Measurements from ENCODE around the gene ACO1.
"Not testable (repeated sequence)": the region's sequence is repeated elsewhere in the genome, so short reads cannot be mapped to it uniquely, and the experiment has no call there.

ACO1 gene

DNA sequence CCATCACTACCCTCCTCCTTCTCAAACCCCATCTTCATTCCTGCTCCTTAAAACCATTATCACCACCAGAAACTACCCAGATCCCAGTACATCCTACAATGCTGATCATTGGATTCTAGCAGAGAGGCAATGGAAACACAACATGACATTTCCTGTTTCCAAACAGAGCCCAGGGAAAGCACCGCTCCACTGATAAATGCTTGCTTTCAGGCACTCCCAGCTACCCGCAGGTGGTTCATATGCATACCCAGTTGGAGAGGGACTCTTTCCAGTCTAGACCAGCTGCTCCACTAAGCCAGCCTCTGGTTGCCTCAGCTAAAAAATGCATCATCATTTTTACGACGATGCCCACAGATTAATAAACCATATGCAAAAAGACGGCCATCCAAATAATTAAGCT, 39.2 kb upstream of the ACO1 start:
- no peak for DNase-seq
- H3K27me3 ChIP-seq, result no peaks in the 10 kb centered on the region
- intact Hi-C loops (cut with DNase I; ENCODE audit: low total_unique reads), result no loop called here
- H3K4me1 ChIP-seq, result no peaks in the 10 kb centered on the region
- no peaks in the 10 kb centered on the region for H3K9me3 ChIP-seq
- no peaks in the 10 kb centered on the region for H3K36me3 ChIP-seq
- H3K27ac ChIP-seq, result no peak overlapping the region
- TF ChIP-seq, protein P1, sequence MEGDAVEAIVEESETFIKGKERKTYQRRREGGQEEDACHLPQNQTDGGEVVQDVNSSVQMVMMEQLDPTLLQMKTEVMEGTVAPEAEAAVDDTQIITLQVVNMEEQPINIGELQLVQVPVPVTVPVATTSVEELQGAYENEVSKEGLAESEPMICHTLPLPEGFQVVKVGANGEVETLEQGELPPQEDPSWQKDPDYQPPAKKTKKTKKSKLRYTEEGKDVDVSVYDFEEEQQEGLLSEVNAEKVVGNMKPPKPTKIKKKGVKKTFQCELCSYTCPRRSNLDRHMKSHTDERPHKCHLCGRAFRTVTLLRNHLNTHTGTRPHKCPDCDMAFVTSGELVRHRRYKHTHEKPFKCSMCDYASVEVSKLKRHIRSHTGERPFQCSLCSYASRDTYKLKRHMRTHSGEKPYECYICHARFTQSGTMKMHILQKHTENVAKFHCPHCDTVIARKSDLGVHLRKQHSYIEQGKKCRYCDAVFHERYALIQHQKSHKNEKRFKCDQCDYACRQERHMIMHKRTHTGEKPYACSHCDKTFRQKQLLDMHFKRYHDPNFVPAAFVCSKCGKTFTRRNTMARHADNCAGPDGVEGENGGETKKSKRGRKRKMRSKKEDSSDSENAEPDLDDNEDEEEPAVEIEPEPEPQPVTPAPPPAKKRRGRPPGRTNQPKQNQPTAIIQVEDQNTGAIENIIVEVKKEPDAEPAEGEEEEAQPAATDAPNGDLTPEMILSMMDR (IDR thresholded peaks at IDR 0.05), result no peak
- H3K4me3 ChIP-seq, result no peak overlapping the region

DNA sequence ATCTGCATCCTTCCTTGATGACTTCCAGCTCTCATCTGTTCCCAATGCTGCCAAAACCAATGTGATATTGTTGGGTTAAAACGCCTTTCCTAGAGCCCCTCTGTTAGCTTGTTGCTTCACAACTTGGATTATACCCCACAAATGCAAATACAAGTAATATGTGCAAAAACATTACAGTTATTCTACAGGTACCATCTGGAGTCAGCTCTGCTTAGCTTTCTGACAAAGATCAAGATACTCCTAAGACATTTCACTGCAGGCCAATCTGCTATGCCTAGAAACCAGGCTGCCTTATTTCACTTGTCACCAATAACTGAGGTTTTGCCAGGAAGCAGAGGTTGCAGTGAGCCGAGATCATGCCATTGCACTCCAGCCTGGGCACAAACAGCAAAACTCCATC, 36.9 kb upstream of the ACO1 start:
- H3K4me1 ChIP-seq, result no peaks in the 10 kb centered on the region
- no peaks in the 10 kb centered on the region for H3K36me3 ChIP-seq
- H3K4me3 ChIP-seq, result no peak overlapping the region
- H3K27me3 ChIP-seq, result no peaks in the 10 kb centered on the region
- TF ChIP-seq, protein P1 (IDR thresholded peaks at IDR 0.05), result no peak
- intact Hi-C loops (cut with DNase I; ENCODE audit: low total_unique reads), result no loop called here
- no peaks in the 10 kb centered on the region for H3K9me3 ChIP-seq
- no peak overlapping the region for H3K27ac ChIP-seq
- no peak for DNase-seq

DNA sequence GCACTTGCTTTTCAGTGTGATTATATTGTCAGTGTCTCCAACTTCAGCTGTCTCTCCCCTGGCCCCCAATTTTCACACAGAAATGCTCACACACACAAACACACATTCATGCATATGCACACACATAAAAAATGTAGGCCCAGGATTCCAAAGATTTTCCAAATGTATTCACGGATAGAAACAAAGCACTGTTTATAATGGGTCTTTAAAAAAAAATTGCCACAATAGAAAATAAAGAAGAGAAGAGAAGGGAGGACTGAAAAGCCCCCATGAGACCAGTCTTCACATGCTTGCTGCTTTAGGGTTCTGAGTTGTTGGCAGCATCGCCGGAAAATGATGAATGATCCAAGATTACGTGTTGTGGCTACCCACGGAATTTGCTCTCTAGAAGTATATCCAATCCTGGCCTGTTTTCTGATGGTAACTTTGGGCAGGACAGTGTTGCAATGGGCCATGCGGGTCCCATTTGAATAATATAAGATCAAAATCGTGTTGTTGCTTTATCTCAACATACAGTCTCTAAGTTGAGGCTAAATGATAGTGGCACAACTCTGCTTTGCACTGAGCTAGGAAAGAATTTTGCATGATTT, 36.2 kb upstream of the ACO1 start:
- Histone ChIP-seq H3K36me3 (no peaks in the 10 kb centered on the region), H3K9me3 (no peaks in the 10 kb centered on the region), H3K4me1 (no peaks in the 10 kb centered on the region), H3K27ac (no peak overlapping the region), H3K4me3 (no peak overlapping the region), H3K27me3 (no peaks in the 10 kb centered on the region)
- DNase-seq, result no peak
- intact Hi-C loops (cut with DNase I; ENCODE audit: low total_unique reads), result no loop called here
- TF ChIP-seq, protein P1 (IDR thresholded peaks at IDR 0.05), result no peak

DNA sequence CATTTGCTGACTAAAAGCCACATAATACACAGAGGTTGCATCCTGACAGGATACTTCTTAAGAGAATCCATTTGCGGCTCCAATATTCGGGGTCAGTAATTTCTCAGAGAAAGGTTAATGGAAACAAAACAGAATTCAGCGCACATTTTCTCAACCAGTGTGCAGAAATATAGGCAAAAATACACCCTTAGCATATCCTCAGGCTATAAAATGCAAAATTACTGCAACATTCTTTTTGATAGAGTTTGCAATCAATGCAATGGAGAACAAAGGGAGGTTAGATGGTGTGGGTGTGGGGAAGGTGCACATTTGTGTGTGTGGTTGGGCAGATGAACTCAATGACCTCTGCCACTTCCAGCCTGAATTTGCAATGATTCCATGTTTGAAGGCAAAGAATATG, 35.4 kb upstream of the ACO1 start:
- no peaks in the 10 kb centered on the region for H3K4me1 ChIP-seq
- intact Hi-C loops (cut with DNase I; ENCODE audit: low total_unique reads), result no loop called here
- H3K27me3 ChIP-seq, result no peaks in the 10 kb centered on the region
- no peak overlapping the region for H3K4me3 ChIP-seq
- no peaks in the 10 kb centered on the region for H3K9me3 ChIP-seq
- TF ChIP-seq, protein P1 (IDR thresholded peaks at IDR 0.05), result no peak
- no peak for DNase-seq
- H3K27ac ChIP-seq, result no peak overlapping the region
- H3K36me3 ChIP-seq, result no peaks in the 10 kb centered on the region

DNA sequence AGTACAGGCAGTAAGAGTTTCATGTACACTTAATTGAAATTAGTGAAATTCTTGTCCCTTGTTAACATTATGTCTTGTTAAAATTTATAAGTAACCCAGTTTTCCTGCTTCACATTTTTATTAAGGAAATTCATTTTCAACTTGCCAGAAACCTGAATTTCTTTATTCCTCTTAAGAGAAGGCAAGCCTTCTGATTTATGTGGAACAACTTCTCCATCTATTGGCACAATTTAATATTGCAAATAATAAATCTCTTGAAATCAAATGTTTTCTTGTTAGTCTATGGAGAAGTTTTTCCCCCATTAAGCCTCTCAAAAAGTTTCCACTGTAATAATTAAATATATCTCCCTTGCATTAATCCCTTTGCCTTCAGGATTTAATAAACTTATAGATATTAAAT, 33.8 kb upstream of the ACO1 start:
- DNase-seq, result no peak
- Histone ChIP-seq H3K27ac (no peak overlapping the region), H3K4me1 (no peaks in the 10 kb centered on the region), H3K27me3 (no peaks in the 10 kb centered on the region), H3K9me3 (no peaks in the 10 kb centered on the region), H3K36me3 (no peaks in the 10 kb centered on the region), H3K4me3 (no peak overlapping the region)
- intact Hi-C loops (cut with DNase I; ENCODE audit: low total_unique reads), result no loop called here
- TF ChIP-seq, protein P1 (IDR thresholded peaks at IDR 0.05), result no peak

DNA sequence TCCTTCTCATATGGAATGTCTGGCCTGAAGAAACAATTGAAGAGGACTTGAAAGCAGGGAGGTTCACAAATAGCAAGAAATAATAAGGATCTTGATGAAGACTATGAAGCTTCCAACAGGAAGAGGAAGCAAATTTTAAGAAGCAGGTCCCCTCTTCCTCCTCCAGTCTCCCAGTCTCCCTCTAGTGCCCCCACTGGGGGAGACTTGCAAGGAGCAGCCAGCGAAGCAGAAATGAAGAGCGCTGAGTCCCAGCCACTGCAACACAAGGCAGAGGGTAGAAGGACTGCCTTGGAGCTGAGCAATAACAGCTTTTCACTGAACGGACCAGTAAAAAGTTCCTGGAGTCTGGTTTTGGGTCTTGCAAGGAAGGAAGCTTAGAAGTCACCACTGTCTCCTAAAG, 32.6 kb upstream of the ACO1 start:
- TF ChIP-seq, protein P1 (IDR thresholded peaks at IDR 0.05), result no peak
- H3K36me3 ChIP-seq, result no peaks in the 10 kb centered on the region
- H3K27ac ChIP-seq, result no peak overlapping the region
- no peak overlapping the region for H3K4me3 ChIP-seq
- intact Hi-C loops (cut with DNase I; ENCODE audit: low total_unique reads), result no loop called here
- H3K9me3 ChIP-seq, result no peaks in the 10 kb centered on the region
- no peak for DNase-seq
- no peaks in the 10 kb centered on the region for H3K4me1 ChIP-seq
- no peaks in the 10 kb centered on the region for H3K27me3 ChIP-seq

DNA sequence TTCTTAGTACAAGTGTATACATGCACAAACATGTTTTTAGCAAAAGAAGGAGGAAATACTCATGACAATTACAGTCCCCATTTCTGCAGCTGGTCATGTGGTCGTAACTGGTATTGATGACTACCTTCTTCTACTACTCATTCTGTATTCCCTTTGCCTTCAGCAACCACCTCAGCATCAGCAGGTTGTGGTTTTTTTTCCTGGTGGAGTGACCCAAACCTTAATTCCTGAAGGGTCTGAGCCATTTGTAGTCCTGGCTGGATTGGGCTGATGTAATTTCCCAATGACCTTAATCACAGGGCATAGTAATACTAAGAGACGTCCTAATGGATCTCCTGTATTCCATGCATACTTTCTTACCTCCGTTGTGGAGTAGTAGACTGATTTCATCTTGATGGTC, 31.0 kb upstream of the ACO1 start:
- H3K27ac ChIP-seq; H3K36me3 ChIP-seq; DNase-seq; H3K27me3 ChIP-seq; H3K9me3 ChIP-seq; H3K4me3 ChIP-seq; intact Hi-C loops (cut with DNase I; ENCODE audit: low total_unique reads); H3K4me1 ChIP-seq: not testable (repeated sequence)

Measured in tibial artery (tissue), 4 donors.